ENCODE data around the gene GATB. TPM values are rescaled to one million over a fixed set of nuclear protein-coding genes. Genes with fewer than 3 reads are reported as not detected.

GATB gene
- total and polyA plus RNA-seq, 12 donors = 39.1 to 168 (median 88.5) TPM

- peaks cover 0 to 5% (median 0%) of the 10 kb centered on the region in 9 donors for H3K4me1 ChIP-seq
- no peaks in the 10 kb centered on the region for H3K27me3 ChIP-seq
- 90 to 91% methylated on average over 3 of the region's 3 CpGs for WGBS, 2 donors
- H3K4me3 ChIP-seq = no peak overlapping the region
- no peaks in the 10 kb centered on the region for H3K9me3 ChIP-seq
- no peak overlapping the region for H3K27ac ChIP-seq
- TF ChIP-seq CTCF (IDR thresholded peaks at IDR 0.05) = no peak
- no peak for ATAC-seq
- intact Hi-C loops (cut with DNase I) = no loop called here
- DNase-seq = no peak
- H3K36me3 ChIP-seq = no peaks in the 10 kb centered on the region
Observed at GRCh38 chr4:151626228-151626627, 134.6 kb downstream of the GATB start.

- ATAC-seq = no peak
Observed at GRCh38 chr4:151624626-151625565, 135.9 kb downstream of the GATB start.

More at GRCh38 chr4:151624626-151625565, 135.9 kb downstream of the GATB start:
- no peaks in the 10 kb centered on the region for H3K9me3 ChIP-seq
- WGBS, 2 donors = 66 to 80% methylated on average over 14 of the region's 14 CpGs
- H3K36me3 ChIP-seq = no peaks in the 10 kb centered on the region
- no peak overlapping the region for H3K27ac ChIP-seq
- no peak overlapping the region for H3K4me3 ChIP-seq
- TF ChIP-seq CTCF (IDR thresholded peaks at IDR 0.05) = no peak
- intact Hi-C loops (cut with DNase I) = no loop called here
- DNase-seq = no peak
- H3K4me1 ChIP-seq = peaks cover 0 to 5% (median 0%) of the 10 kb centered on the region in 9 donors
- no peaks in the 10 kb centered on the region for H3K27me3 ChIP-seq
